ENCODE data around the gene ZNF697. TPM values are rescaled to one million over a fixed set of nuclear protein-coding genes. Genes with fewer than 3 reads are reported as not detected.

Gene ZNF697
- 1.6 to 2.2 TPM (median 1.8 TPM) in 5 replicates for total RNA-seq (2022; extraction: Qiagen RNA extraction; ENCODE audit: low read depth)

DNA sequence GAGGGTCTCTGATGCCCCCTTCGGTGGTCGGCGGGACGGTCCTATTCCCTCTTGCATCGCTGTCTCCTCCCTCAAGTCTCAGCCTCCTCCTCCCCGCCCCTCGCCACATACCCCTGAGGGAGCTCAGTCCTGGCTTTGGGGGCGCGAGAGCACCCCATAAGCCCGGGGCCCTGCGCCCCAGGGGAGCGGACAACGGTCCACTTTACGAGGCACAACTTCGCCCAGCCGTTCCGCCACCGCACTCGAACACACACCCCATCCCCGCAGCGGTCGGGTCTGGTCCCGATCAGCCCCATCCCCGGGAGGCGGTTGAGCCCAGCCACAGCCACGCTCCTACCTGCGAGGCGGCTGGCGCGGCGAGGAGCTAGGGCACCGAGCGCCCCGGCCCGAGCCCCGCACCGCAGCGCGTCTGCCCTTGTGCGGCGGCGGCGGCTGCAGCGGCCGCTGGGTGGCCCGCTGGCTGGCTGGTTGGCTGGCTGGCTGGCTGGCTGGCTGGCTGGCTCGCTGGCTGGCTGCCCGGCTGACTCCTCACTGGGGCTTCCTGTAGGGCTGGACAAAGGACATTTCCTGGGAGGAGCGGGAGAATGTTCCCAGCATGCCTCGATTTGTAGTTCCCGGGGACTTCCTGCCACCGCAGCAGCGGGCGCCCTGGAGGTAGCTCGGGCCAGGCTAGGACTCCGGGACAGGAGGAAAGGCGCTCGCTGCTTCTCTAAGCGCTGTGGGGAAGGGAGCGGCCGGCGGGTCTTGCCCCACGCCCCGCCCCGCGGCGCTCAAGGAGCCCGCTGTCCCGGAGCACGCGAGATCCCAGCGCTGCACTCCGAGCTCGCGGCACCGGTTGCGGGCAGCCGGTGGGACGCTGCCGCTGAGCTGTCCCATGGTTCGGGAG lies at the start of gene ZNF697:
TSS of gene ZNF697 (minus strand) at position 533 of the 886 bp plus-strand sequence. CDS start 22,166 bp downstream, outside the sequence.

Other genes starting within 250 kb of the ZNF697 start
- not detected in 5 replicates for gene HSD3B2, start 233.1 kb downstream of the ZNF697 start, total RNA-seq (2022; extraction: Qiagen RNA extraction; ENCODE audit: low read depth)
- gene HSD3B1, start 141.1 kb downstream of the ZNF697 start, total RNA-seq (2022; extraction: Qiagen RNA extraction; ENCODE audit: low read depth), result not detected in 5 replicates
- 65.1 to 91.5 TPM (median 85.9 TPM) in 5 replicates for gene PHGDH, start 63.7 kb upstream of the ZNF697 start, total RNA-seq (2022; extraction: Qiagen RNA extraction; ENCODE audit: low read depth)
- gene HMGCS2, start 120.6 kb upstream of the ZNF697 start, total RNA-seq (2022; extraction: Qiagen RNA extraction; ENCODE audit: low read depth), result not detected in 5 replicates
- not detected in 5 replicates for gene REG4, start 163.2 kb upstream of the ZNF697 start, total RNA-seq (2022; extraction: Qiagen RNA extraction; ENCODE audit: low read depth)
- gene ADAM30, start 248.2 kb upstream of the ZNF697 start, total RNA-seq (2022; extraction: Qiagen RNA extraction; ENCODE audit: low read depth), result not detected in 5 replicates